CD4-positive, alpha-beta T cell treated with Interleukin-15 for 1 hour (primary cell): ENCODE measurements around the gene GAD1.

Experiments
- DNase-seq: peaks from one replicate; pipeline ENCODE4 v3.0.0-alpha.2; 2020

The GAD1 gene

GRCh38 chr2:170818036-170818751, 1.5 kb downstream of the GAD1 start:
- no peak for DNase-seq

GRCh38 chr2:170818752-170819470, 2.2 kb downstream of the GAD1 start:
- no peak for DNase-seq

GRCh38 chr2:170819680-170820664, 3.3 kb downstream of the GAD1 start:
- no peak for DNase-seq

GRCh38 chr2:170820757-170821530, 4.3 kb downstream of the GAD1 start:
- DNase-seq, result no peak

- no peak for DNase-seq
Measured at GRCh38 chr2:170821531-170822289, 5.0 kb downstream of the GAD1 start.

- no peak for DNase-seq
Measured at GRCh38 chr2:170822290-170823087, 5.8 kb downstream of the GAD1 start.

- no peak for DNase-seq
Measured at GRCh38 chr2:170823088-170823897, 6.6 kb downstream of the GAD1 start.

- no peak for DNase-seq
Measured at GRCh38 chr2:170823898-170824215, 7.2 kb downstream of the GAD1 start.

GRCh38 chr2:170824526-170825015, 7.9 kb downstream of the GAD1 start:
- no peak for DNase-seq

- DNase-seq, result no peak
Measured at GRCh38 chr2:170827841-170828532, 11.3 kb downstream of the GAD1 start.

- DNase-seq, result no peak
Measured at GRCh38 chr2:170828533-170828916, 11.8 kb downstream of the GAD1 start.

- no peak for DNase-seq
Measured at GRCh38 chr2:170829036-170829435, 12.3 kb downstream of the GAD1 start.

- no peak for DNase-seq
Measured at GRCh38 chr2:170830166-170830565, 13.5 kb downstream of the GAD1 start.

- DNase-seq, result no peak
Measured at GRCh38 chr2:170831115-170831514, 14.4 kb downstream of the GAD1 start.

- DNase-seq, result no peak
Measured at GRCh38 chr2:170836027-170836426, 19.3 kb downstream of the GAD1 start.

GRCh38 chr2:170840717-170841210, 24.1 kb downstream of the GAD1 start:
- DNase-seq, result no peak

- no peak for DNase-seq
Measured at GRCh38 chr2:170842785-170843184, 26.1 kb downstream of the GAD1 start.

- DNase-seq, result no peak
Measured at GRCh38 chr2:170843656-170844055, 27.0 kb downstream of the GAD1 start.

GRCh38 chr2:170845343-170845742, 28.7 kb downstream of the GAD1 start:
- no peak for DNase-seq
